H1 (cell line): Measurements from ENCODE around the gene KRAS. TPM values are rescaled to one million over a fixed set of nuclear protein-coding genes. Genes with fewer than 3 reads are reported as not detected.

Experiments used
- CTCF ChIA-PET: fragments of 300-600 bp; sonication (Branson Sonifier 250); formaldehyde crosslinking; loops from one replicate; lab custom pipeline; 2021; ENCODE audit not compliant: partially characterized antibody; lab: Charles Lee
- POLR2A ChIA-PET: fragments of 300-600 bp; sonication (Branson Sonifier 250); formaldehyde crosslinking; loops from one replicate; lab custom pipeline; 2021; ENCODE audit warnings: inconsistent platforms; ENCODE audit not compliant: partially characterized antibody; lab: Charles Lee
- DNase-seq, 2 experiments: peaks; one replicate each; pipeline versions ENCODE4 v3.0.0 to v3.0.0-alpha.2; 2010 to 2022; ENCODE audit warnings: low spot score in 2 of 2, low read depth in 1 of 2, mixed read lengths in 1 of 2
- FAIRE-seq: peaks from 2 replicates; lab custom pipeline; 2011; peaks lifted over from hg19 to GRCh38; lab: Jason Lieb, UNC
- H2AFZ ChIP-seq: 2 replicates; pipeline ENCODE4 v1.8.1; 2012; ENCODE audit warnings: low read length, inconsistent platforms
- H2AK5ac ChIP-seq: 2 replicates; pipeline ENCODE4 v1.6.1; 2013; ENCODE audit warnings: low read depth, low read length
- H2BK120ac ChIP-seq: replicated peaks from 2 replicates; pipeline ENCODE3; 2013; ENCODE audit warnings: low read depth, low read length, inconsistent platforms
- H2BK12ac ChIP-seq: 2 replicates; pipeline ENCODE4 v1.6.1; 2013; ENCODE audit warnings: low read depth, low read length
- H2BK15ac ChIP-seq: 2 replicates; pipeline ENCODE4 v1.6.1; 2013; ENCODE audit warnings: low read length
- H2BK20ac ChIP-seq: 2 replicates; pipeline ENCODE4 v1.6.1; 2013; ENCODE audit warnings: low read length
- H2BK5ac ChIP-seq: 2 replicates; pipeline ENCODE4 v1.6.1; 2013; ENCODE audit warnings: low read depth, low read length
- H3K14ac ChIP-seq: 2 replicates; pipeline ENCODE4 v1.6.1; 2013; ENCODE audit warnings: inconsistent platforms; ENCODE audit not compliant: insufficient read length
- H3K18ac ChIP-seq: 2 replicates; pipeline ENCODE4 v1.6.1; 2013; ENCODE audit warnings: low read length; ENCODE audit errors: extremely low read depth
- H3K23ac ChIP-seq: 2 replicates; pipeline ENCODE4 v1.6.1; 2013; ENCODE audit warnings: inconsistent platforms; ENCODE audit not compliant: insufficient read length
- H3K23me2 ChIP-seq: 2 replicates; pipeline ENCODE4 v1.6.1; 2013; ENCODE audit warnings: low read depth, low read length
- H3K27ac ChIP-seq: 2 replicates; pipeline ENCODE4 v1.6.1; 2011; ENCODE audit warnings: low read depth, low read length, inconsistent platforms
- H3K27me3 ChIP-seq, 4 experiments: replicated peaks in 1 of 4; 1 replicate in 1 of 4; 2 replicates in 3 of 4; pipeline versions ENCODE4 v1.6.1 to v1.8.1; 2011 to 2013; ENCODE audit warnings: low read length in 3 of 4, mild to moderate bottlenecking in 3 of 4, inconsistent platforms in 2 of 4, mixed read lengths in 2 of 4, moderate library complexity in 1 of 4; ENCODE audit not compliant: control insufficient read depth in 3 of 4, insufficient read depth in 3 of 4; ENCODE audit errors: extremely low read depth in 1 of 4
- H3K36me3 ChIP-seq, 4 experiments: 2 replicates each; pipeline versions ENCODE4 v1.6.1 to v1.8.1; 2011 to 2013; ENCODE audit warnings: mild to moderate bottlenecking in 4 of 4, low read length in 3 of 4, moderate library complexity in 2 of 4, control low read depth in 1 of 4, inconsistent platforms in 1 of 4; ENCODE audit not compliant: insufficient read depth in 4 of 4, control insufficient read depth in 2 of 4
- H3K4ac ChIP-seq: replicated peaks from 2 replicates; pipeline ENCODE3; 2013; ENCODE audit warnings: low read length, low read depth, mixed read lengths, inconsistent platforms; ENCODE audit not compliant: insufficient read length
- H3K4me1 ChIP-seq, 4 experiments: replicated peaks in 1 of 4; 1 replicate in 1 of 4; 2 replicates in 3 of 4; pipeline versions ENCODE4 v1.6.1 to v1.8.1; 2011 to 2013; ENCODE audit warnings: low read length in 3 of 4, inconsistent platforms in 2 of 4, mixed read lengths in 1 of 4; ENCODE audit not compliant: insufficient read depth in 4 of 4, control insufficient read depth in 3 of 4
- H3K4me2 ChIP-seq, 2 experiments: 2 replicates each; pipeline versions ENCODE4 v1.6.1 to v1.8.1; 2011 to 2013; ENCODE audit warnings: low read depth in 2 of 2, low read length in 2 of 2, control low read depth in 1 of 2, inconsistent platforms in 1 of 2, mild to moderate bottlenecking in 1 of 2; ENCODE audit not compliant: insufficient read depth in 1 of 2
- H3K4me3 ChIP-seq, 4 experiments: fragments of 200-600, 300-600 bp in 1 of 4; sonication (generic), shearing (Covaris generic), sonication (Bioruptor Twin) in 1 of 4; 2 replicates each; pipeline versions ENCODE4 v1.5.1 to v1.8.1; 2011 to 2016; ENCODE audit warnings: low read length in 4 of 4, low read depth in 3 of 4, control low read depth in 2 of 4, inconsistent platforms in 2 of 4, mild to moderate bottlenecking in 2 of 4, mixed read lengths in 1 of 4, moderate library complexity in 1 of 4; ENCODE audit not compliant: insufficient read depth in 2 of 4; ENCODE audit errors: extremely low read depth in 1 of 4
- H3K56ac ChIP-seq: replicated peaks from 2 replicates; pipeline ENCODE3; 2013; ENCODE audit warnings: low read depth, mild to moderate bottlenecking, mixed read lengths, low read length, inconsistent platforms; ENCODE audit not compliant: insufficient read length
- H3K79me1 ChIP-seq: 2 replicates; pipeline ENCODE4 v1.6.1; 2013; ENCODE audit warnings: low read depth, low read length, control low read depth
- H3K79me2 ChIP-seq, 2 experiments: 2 replicates each; pipeline versions ENCODE4 v1.6.1 to v1.8.1; 2012 to 2013; ENCODE audit warnings: low read length in 2 of 2, mild to moderate bottlenecking in 2 of 2, inconsistent platforms in 1 of 2; ENCODE audit not compliant: insufficient read depth in 2 of 2, control insufficient read depth in 1 of 2
- H3K9ac ChIP-seq, 4 experiments: replicated peaks in 1 of 4; 1 replicate in 1 of 4; 2 replicates in 3 of 4; pipeline versions ENCODE4 v1.6.1 to v1.8.1; 2011 to 2013; ENCODE audit warnings: low read depth in 3 of 4, low read length in 3 of 4, control low read depth in 2 of 4, mild to moderate bottlenecking in 2 of 4, moderate library complexity in 2 of 4, inconsistent platforms in 1 of 4; ENCODE audit errors: extremely low read depth in 1 of 4
- H3K9me3 ChIP-seq, 2 experiments: 2 replicates each; pipeline versions ENCODE4 v1.6.1 to v1.8.1; 2012 to 2013; ENCODE audit warnings: mild to moderate bottlenecking in 2 of 2, moderate library complexity in 2 of 2, control low read depth in 1 of 2, inconsistent platforms in 1 of 2, low read depth in 1 of 2, low read length in 1 of 2, mixed read lengths in 1 of 2; ENCODE audit not compliant: insufficient read depth in 2 of 2
- H4K20me1 ChIP-seq, 2 experiments: replicated peaks in 1 of 2; 2 replicates each; pipeline versions ENCODE3 to v1.8.1; 2011 to 2013; ENCODE audit warnings: inconsistent platforms in 2 of 2, low read length in 2 of 2, mild to moderate bottlenecking in 1 of 2; ENCODE audit not compliant: insufficient read depth in 2 of 2, control insufficient read depth in 1 of 2
- H4K5ac ChIP-seq: 2 replicates; pipeline ENCODE4 v1.6.1; 2013; ENCODE audit warnings: low read length, low read depth, mixed read lengths, inconsistent platforms; ENCODE audit not compliant: insufficient read length
- H4K8ac ChIP-seq: 2 replicates; pipeline ENCODE4 v1.8.0; 2013; ENCODE audit warnings: mild to moderate bottlenecking, moderate library complexity, low read length, inconsistent platforms; ENCODE audit not compliant: insufficient read depth; ENCODE audit errors: extremely low read depth
- H4K91ac ChIP-seq: replicated peaks from 2 replicates; pipeline ENCODE3; 2013; ENCODE audit warnings: low read length, mixed read lengths, inconsistent platforms; ENCODE audit not compliant: insufficient read length
- BCL11A ChIP-seq, 2 experiments: IDR thresholded peaks; one replicate each; pipeline ENCODE4 v1.6.1; 2011; ENCODE audit warnings: low read depth in 2 of 2, low read length in 2 of 2, mild to moderate bottlenecking in 2 of 2
- CTBP2 ChIP-seq: IDR thresholded peaks from 2 replicates; pipeline ENCODE4 v1.7.0; 2011; ENCODE audit warnings: borderline replicate concordance, mild to moderate bottlenecking, moderate library complexity, mixed read lengths, low read length; ENCODE audit not compliant: insufficient read depth, insufficient read length
- GTF2F1 ChIP-seq: IDR thresholded peaks from 2 replicates; pipeline ENCODE4 v1.6.1; 2012; ENCODE audit warnings: low read depth, low read length, improper control_type of control experiment, borderline replicate concordance
- HDAC6 ChIP-seq: IDR thresholded peaks from one replicate; pipeline ENCODE4 v1.7.1; 2012; ENCODE audit warnings: low read depth, mild to moderate bottlenecking, inconsistent platforms, low read length, moderate library complexity
- PHF8 ChIP-seq: fragments of 200-600 bp; sonication (generic); conservative IDR thresholded peaks from 2 replicates; pipeline ENCODE4 v1.7.1; 2012; ENCODE audit warnings: low read depth, mild to moderate bottlenecking, inconsistent platforms, low read length, moderate library complexity
- POLR2A ChIP-seq, 2 experiments: IDR thresholded peaks; 1 replicate in 1 of 2; 2 replicates in 1 of 2; pipeline ENCODE4 v1.6.1; 2011; ENCODE audit warnings: low read depth in 2 of 2, low read length in 2 of 2, mild to moderate bottlenecking in 2 of 2; ENCODE audit errors: control extremely low read depth in 1 of 2
- RNF2 ChIP-seq: fragments of 200-900, 300-1000 bp; sonication (generic); IDR thresholded peaks from 2 replicates; pipeline ENCODE4 v1.7.1; 2016; ENCODE audit warnings: borderline replicate concordance, low read depth, mild to moderate bottlenecking, antibody characterized with exemption, low read length; ENCODE audit not compliant: poor library complexity, severe bottlenecking; ENCODE audit errors: missing control alignments
- SP1 ChIP-seq: IDR thresholded peaks from 2 replicates; pipeline ENCODE4 v1.6.1; 2011; ENCODE audit warnings: low read depth, low read length
- WGBS, 2 experiments: shearing (Covaris generic) in 1 of 2; methylation state at CpG; one replicate each; pipeline versions ENCODE4 v1.1.6 to v1.1.7; 2013 to 2015; ENCODE audit warnings: low lambda C conversion rate in 2 of 2, mixed read lengths in 2 of 2, inconsistent platforms in 1 of 2, low coverage in 1 of 2, missing lambda C conversion rate in 1 of 2; ENCODE audit not compliant: insufficient replicate concordance in 2 of 2, insufficient coverage in 1 of 2, insufficient read length in 1 of 2; ENCODE audit errors: extremely low coverage in 1 of 2, missing lambda C conversion rate in 1 of 2; 5-methylcytosine and 5-hydroxymethylcytosine counted together
- polyA plus RNA-seq, 7 experiments: library from polyadenylated mRNA; depleted of rRNA in 3 of 7; stranded (reverse) in 5 of 7; unstranded in 2 of 7; fragments of >200 nt in 5 of 7; fragments of 200-250 nt in 2 of 7; gene quantifications; 1 replicate in 5 of 7; 2 replicates in 1 of 7; 4 replicates in 1 of 7; pipeline versions ENCODE4 v1.2.1 to v1.2.3, GENCODE V29; 2011 to 2013; ENCODE audit warnings: missing spikeins in 2 of 7, mixed read lengths in 2 of 7
- total RNA-seq: library from RNA; stranded (reverse); fragmentation: NEBNext Ultra II Directional; extraction: Animal tissue kit (Norgen Biotek cat#: 25700); gene quantifications from 2 replicates; pipeline ENCODE4 v1.2.1, GENCODE V29; 2021
- TF ChIP-seq, protein P1 (sequence below): IDR thresholded peaks from 2 replicates; pipeline ENCODE4 v1.6.1; 2012; ENCODE audit warnings: inconsistent platforms

KRAS gene
- total and polyA plus RNA-seq, 2 of the 8 experiments (the other 6 are each of a cell fraction or from before 2014, with no cell fraction given) = 24.8 to 64.6 TPM

DNA sequence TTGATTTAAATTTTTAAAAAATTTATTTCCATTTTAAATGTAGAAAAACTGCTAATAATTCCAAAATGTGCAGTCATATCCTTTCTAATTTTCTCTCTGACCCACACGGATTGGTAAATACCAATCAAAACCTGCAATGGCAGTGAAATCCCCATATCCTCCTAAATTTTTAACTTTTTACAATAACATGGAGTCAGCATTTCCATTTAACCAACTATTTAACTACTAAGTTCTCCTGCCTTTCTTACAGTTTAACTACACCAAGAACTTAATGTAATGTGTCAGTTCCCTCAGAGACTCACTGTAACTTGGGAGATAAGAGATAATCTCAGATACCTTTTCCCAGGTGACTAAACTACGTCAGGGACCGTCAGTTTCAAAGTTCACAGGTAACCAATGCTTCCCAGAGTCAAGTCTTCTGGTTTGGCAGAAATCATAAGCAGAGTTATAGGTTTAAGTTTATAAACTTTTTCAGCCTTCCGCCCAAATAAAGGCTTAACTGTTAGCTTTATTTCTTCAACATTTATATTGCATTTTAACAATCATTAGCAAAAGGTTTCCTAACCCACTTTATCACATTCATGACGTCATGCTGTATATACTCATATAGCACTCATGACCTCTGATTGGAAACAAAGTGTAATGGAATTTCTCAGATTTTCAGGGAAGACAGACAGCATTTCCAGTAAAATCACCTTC, 7.6 kb downstream of the KRAS start:
- H3K79me1 ChIP-seq = 0 out of 2 replicates have a peak, but pooled peaks cover 2% of the 10 kb centered on the region
- no peak overlapping the region for H2AK5ac ChIP-seq
- H3K27ac ChIP-seq = no peak overlapping the region
- no peaks in the 10 kb centered on the region for H3K4me1 ChIP-seq
- FAIRE-seq = no peak
- DNase-seq = no peak
- no peak overlapping the region for H3K56ac ChIP-seq
- peaks cover 0 to 9% of the 10 kb centered on the region in 2 experiments for H4K20me1 ChIP-seq
- H2BK120ac ChIP-seq = no peak overlapping the region
- no peaks in the 10 kb centered on the region for H3K9me3 ChIP-seq
- no peak overlapping the region for H2AFZ ChIP-seq
- ChIA-PET CTCF (no interaction called here), POLR2A (no interaction called here)
- no peak overlapping the region for H3K4me2 ChIP-seq
- no peak overlapping the region for H3K18ac ChIP-seq
- H2BK12ac ChIP-seq = no peak overlapping the region
- H4K91ac ChIP-seq = no peak overlapping the region
- peaks cover 4 to 83% of the 10 kb centered on the region in 2 experiments; a peak in 3 of 4 replicates for H3K79me2 ChIP-seq
- H3K36me3 ChIP-seq = peaks cover 0 to 38% (median 0%) of the 10 kb centered on the region in 4 experiments; a peak in 6 of 8 replicates
- no peak overlapping the region for H2BK20ac ChIP-seq
- H2BK15ac ChIP-seq = no peak overlapping the region
- H3K23me2 ChIP-seq = no peaks in the 10 kb centered on the region
- no peak overlapping the region for H3K9ac ChIP-seq
- TF ChIP-seq RNF2 (no peak), POLR2A (IDR thresholded peaks at IDR 0.05; ENCODE audit: control extremely low read depth in 1 of 2, low read depth in 2 of 2, low read length in 2 of 2) (no peak), CTBP2 (no peak), GTF2F1 (no peak), BCL11A (IDR thresholded peaks at IDR 0.05; ENCODE audit: low read depth in 2 of 2, low read length in 2 of 2) (no peak), HDAC6 (no peak), SP1 (no peak), PHF8 (no peak)
- TF ChIP-seq, protein P1, sequence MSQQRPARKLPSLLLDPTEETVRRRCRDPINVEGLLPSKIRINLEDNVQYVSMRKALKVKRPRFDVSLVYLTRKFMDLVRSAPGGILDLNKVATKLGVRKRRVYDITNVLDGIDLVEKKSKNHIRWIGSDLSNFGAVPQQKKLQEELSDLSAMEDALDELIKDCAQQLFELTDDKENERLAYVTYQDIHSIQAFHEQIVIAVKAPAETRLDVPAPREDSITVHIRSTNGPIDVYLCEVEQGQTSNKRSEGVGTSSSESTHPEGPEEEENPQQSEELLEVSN = no peak
- no peak overlapping the region for H3K23ac ChIP-seq
- H3K14ac ChIP-seq = no peak overlapping the region
- no peak overlapping the region for H3K4me3 ChIP-seq
- H4K8ac ChIP-seq = no peak overlapping the region
- H3K4ac ChIP-seq = no peak overlapping the region
- WGBS, 2 experiments = 85% methylated on average over 5 of the region's 5 CpGs; no CpG with 5 or more reads in 1 of the 2 experiments
- H2BK5ac ChIP-seq = no peak overlapping the region
- no peaks in the 10 kb centered on the region for H3K27me3 ChIP-seq
- no peak overlapping the region for H4K5ac ChIP-seq
